RCC 7860 (cell line): ENCODE data around the gene STOM.
A peak's percentile ranks its signal among the peaks of the same experiment; 100 is the strongest.

Experiments
- DNase-seq: peaks from one replicate; pipeline ENCODE4 v3.0.0-alpha.2; 2015; ENCODE audit warnings: low spot score
- FAIRE-seq: peaks from 2 replicates; lab custom pipeline; 2012; peaks lifted over from hg19 to GRCh38; lab: Jason Lieb, UNC

STOM gene

DNA sequence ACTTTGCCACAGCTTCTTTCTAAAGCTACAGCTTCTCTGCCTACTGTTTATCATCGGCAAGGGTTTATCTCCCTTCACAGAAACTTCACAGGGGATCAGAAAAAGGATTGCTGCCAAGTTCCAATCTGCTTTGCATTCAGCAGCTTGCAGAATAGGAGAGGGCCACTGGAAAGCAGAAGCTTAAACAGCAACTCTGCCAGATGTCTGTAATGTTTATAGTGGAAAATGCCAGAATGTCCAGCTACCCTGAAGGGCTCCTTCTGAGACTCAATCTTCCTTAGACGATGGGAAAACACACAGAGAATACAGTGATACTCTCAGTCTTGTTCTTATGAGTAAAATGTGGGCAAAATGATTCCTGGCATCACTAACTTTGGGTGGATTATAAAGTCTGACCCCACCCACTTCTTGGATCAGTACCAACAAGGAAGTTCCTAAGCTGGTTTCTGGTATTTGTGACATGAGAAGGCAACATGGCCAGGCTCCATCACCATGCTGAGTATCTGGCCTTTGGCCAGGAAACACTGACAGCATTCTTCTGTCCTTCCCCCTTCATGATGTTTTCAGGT, 19.0 kb downstream of the STOM start:
- FAIRE-seq: peak; percentile 49
- DNase-seq: peak; percentile 54

DNA sequence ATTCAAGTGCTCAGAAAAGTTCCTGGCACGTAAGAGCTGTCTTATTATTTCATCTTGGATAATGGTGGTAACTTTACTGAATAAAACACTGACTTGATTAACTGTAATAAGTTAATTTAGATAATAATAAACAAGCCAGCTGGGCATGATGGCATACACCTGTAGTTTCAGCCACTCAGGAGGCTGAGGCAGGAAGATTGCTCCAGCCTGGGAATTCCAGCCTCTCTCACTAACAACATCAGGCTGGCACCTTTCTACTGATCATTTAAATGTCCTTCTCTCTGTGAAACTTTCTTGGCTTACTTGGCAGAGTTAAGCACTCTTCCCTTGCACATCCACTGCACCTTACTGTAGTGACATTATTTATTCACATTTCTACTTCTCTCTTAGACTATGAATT, 20.0 kb downstream of the STOM start:
- DNase-seq (no peak), FAIRE-seq (no peak)

DNA sequence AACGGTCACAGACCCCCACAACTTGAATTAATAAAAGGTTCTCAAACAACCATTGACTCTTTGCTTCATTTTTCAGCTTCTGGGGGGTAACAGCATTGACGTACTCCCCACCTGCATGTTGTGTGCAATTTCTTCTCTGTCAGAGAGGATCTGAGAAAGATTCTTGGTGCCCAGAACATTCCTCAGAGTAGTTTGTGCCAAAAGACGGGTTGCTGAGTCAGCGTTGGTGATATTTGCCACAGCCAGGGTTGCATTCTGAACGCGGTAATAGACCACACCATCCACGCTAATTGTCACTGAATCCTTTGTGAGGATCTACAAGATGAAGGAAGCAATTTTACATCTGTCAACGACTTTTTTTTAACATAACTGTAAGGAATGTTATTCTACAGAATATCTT, 21.0 kb downstream of the STOM start:
- FAIRE-seq: no peak
- no peak for DNase-seq

DNA sequence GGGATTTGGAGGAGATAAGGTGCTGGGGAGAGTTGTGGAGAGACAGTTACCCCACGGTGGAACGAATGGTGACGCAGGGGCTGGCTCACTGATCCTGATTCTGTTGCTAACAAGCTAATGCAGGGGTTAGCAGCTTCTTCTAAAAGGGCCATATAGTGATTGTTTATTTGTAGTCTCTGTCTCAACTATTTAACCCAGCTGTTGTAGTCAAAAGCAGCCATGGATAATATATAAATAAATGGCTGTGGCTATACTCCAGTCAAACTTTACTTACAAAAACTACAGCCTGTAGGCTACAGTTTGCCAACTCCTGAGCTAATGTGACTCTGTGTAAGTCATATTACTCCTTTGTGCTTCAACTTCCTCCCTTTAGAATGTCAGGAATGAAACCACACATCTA, 21.8 kb downstream of the STOM start:
- no peak for DNase-seq
- no peak for FAIRE-seq

DNA sequence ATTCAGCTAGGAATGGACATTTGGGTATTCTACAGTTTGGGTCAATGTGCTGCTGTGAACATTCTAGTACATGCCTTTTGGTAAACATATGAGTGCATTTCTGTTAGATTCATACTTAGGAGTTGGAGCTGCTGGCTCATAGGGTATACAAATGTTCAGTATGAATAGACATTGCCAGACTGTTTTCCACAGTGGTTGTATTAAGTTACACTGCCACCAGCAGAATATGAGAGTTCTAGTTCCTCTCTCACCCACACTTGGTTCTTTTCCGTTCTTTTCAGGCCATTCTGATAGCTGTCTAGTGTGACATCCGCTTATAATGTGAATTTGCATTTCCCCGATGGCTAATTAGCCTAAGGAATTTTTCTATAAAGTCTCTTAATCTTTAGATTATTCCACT, 25.0 kb downstream of the STOM start:
- FAIRE-seq (no peak), DNase-seq (no peak)

DNA sequence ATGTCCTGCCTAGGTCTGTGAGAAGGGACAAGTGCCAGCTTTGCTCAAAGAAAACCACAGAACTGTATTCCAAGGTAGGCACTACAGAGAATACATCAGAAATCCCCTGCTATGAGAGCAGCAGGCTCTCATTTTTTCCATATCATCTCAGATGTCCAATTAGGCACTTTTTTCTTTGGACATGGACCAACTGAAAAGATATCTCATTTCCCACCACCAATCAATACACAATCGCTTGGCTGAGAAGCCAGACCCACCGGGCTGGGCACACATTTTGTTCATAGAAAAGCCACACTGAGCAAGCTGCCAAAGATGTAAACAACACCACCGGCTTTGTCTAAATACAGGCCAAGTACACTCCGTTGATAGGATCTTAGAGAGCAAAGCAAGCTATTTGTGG, 25.9 kb downstream of the STOM start:
- FAIRE-seq (no peak), DNase-seq (no peak)

DNA sequence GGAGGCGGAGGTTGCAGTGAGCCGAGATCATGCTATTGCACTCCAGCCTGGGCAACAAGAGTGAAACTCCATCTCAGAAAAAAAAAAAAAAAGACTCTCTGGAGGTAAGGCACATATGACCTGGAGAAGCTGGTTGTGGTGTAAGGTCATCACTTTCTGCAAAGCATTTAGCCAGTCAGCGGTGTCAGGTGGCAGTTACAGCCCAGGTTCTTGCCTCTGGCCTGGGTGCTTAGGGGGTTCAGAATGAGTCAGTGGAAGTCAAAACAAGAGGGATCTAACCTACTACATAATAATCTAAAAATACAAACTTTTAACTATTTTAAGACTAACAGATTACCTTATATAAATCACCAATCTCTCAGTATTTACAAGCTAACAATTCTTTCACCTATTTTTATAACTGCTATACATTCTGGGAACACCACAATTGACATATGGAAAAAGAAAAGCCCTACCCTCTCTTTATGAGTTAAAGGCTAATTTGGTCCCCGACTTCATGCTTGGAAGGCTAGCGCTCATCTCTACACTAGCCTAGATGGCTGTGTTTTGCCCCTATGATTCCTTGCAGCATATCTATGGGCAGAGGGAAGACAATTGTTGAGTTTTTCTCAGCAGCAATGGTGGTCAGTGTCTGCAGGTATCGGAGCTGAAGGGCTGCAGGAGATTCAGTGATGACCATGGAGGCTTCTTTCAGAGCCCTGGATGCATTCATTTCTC, 29.2 kb downstream of the STOM start:
- FAIRE-seq (no peak), DNase-seq (no peak)

DNA sequence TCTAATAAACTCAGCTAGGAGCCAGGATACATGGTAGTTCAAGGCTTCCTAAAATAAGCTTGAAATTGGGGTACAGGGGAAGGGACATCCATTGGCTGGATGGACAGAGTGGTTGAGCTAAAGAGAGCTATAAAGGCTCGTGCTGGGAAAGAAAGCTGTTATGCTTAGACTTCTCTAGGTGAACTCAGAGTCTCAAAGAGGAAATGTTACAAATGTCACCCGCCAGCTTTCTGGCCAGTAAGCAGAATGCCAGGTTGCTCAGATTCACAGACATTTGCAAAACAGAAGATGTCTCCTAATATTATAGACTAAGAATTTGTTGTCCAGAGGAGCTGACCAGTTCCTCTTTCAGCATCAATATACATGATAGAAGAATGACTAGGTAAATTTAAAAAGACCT, 30.6 kb downstream of the STOM start:
- no peak for DNase-seq
- no peak for FAIRE-seq

DNA sequence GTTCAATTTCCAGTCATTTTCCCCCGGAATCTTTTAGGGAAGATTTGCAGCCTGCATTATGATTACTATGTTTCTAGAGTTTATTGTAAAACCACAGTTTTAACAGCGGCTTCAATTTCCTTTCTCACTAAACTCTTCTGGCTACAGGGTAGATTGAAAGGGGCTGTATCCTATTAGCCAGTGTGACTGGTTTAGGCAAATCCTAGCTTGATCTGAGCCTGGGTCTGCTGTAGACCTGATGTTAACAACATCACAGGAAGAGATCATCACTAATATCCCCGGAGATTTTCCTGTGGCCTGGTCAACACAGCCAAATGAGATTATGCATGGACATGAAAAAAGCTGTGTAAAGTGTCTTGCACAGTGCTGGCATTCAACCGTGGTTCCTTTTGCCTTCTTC, 33.4 kb downstream of the STOM start:
- DNase-seq: no peak
- no peak for FAIRE-seq

DNA sequence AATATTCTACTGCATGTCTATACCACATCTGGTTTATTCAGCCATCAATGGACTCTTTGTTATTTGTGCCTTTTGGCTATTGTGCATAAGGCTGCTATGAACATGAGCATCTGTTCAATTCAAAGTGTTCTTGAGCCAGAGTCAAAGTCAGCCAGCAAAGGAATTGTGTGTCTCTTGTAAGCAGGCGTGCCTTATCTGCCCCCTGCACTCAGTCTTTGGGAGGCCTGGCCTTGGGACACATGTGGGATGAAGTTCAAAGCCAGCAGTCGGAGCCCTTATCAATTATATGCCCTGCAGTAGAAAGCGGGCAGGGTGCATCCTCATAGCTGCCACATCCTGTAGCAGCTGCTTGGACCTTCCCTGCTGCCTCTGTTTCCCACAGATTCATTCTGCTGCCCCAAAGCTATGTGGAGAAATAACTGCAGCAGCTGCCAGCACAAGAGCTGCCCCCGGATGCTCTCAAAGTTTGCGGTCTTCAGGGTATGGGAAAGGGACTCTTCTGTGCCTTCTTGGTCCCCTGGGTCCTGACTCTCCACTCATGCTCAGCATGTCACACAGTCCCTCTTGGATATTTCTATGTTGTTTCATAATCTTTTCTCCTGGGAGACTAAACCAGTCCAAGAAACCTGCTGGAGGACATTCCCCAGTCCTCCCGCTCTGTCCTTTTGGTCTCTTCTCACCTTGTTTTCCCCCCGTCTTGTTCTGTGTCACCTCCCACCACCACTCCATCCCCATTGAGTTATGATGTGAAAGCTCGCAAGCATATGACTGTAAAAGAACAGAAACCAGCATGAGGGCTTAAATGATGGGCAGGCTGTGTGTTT, 35.9 kb downstream of the STOM start:
- DNase-seq: no peak
- FAIRE-seq: no peak

DNA sequence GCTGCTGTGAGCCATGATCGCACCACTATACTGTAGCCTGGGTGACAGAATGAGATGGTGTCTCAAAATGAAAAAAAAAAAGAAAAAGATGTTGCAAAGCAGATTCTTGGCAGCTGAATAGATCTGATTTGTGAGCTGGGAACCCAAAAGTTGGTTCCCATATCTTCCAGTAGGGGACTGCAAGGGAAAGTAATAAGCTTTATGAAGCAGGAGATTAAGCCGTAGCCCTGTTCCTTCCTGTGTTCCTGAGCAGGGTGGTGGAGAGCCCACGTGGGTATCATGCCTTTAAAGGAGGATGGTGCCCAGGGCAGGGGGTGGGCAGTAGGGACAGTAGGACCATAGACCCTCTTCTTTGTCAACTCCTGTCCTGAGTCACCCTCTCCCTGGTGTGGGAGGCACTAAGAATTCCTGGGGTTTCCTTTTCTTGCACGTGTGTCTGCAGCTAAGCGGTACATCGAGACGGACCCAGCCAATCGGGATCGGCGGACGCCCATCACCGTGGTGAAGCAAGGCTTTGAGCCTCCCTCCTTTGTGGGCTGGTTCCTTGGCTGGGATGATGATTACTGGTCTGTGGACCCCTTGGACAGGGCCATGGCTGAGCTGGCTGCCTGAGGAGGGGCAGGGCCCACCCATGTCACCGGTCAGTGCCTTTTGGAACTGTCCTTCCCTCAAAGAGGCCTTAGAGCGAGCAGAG, 37.9 kb downstream of the STOM start:
- no peak for FAIRE-seq

DNA sequence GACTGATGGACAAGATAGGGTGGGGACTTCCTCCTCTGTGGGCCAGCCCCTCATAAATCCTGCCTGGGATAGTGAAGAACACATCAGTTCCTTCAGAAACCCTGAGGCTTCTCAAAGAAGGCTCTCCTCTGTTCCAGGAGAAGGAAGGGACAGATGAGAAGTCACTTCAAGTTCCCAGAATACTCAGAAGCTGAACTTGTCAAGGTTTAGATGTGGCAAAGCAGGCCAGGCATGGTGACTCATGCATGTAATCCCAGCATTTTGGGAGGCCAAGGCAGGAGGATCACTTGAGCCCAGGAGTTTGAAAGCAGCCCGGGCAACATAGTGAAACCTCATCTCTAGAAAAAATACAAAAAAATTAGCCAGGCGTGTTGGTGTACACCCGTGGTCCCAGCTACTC, 38.5 kb downstream of the STOM start:
- FAIRE-seq: no peak

More for the DNA sequence above, 37.9 kb downstream of the STOM start:
- no peak for DNase-seq

DNA sequence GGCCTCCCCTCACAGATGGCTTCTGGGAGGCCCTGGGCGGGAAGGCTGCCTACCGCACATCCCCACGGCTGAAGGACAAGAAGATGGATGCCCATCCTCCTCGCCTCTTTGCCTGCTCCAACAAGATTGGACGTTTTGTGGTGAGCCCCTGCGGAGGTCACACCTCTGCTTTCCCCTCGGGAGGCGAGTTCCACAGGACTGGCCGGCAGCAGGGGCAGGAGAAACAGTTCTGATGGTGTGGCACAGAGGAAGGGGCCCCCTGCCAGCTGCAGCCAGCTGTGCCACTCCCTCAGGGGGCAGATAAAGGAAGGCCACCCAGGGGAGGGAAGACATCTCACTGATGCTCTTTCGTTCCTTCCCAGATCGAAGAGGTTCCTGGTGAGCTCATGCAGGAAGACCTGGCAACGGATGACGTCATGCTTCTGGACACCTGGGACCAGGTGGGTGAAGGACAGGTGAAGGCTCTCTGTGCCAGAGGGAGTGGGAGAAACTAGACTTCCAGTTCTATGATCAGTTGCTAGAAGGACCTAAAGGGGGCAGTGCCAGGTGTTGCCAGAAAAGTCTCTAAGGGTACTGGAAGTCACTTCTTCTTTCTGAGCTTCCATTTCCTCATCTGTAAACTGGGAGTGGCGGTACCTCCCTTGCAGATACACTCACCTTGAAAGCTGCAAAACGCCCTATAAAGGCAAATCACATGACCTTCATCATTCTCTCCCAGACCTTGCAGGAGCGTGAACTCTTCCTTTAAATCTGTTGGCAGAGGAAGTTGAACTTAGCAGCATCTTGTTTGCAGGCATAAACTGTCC, 41.0 kb downstream of the STOM start:
- no peak for FAIRE-seq
- no peak for DNase-seq

More for the DNA sequence above, 38.5 kb downstream of the STOM start:
- no peak for DNase-seq

DNA sequence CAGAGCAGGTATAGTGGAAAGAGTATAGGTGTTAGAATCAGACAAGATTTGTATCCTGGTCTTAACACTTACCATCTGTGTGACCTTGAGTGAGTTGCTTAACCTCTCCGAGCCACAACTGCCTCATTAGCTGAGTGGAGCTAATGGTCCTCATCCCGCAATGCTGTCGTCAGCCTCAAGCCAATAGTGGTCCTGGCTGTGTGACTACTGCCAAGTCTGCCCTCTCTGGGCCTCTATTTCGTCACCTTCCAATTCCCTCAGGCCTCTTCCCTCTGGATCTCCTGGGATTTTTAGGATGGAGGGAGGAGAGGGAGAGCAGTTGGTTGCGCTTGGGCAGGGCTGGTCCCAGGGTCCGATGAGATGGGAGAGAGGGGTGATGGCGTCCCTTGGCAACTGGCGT, 41.6 kb downstream of the STOM start:
- no peak for DNase-seq
- no peak for FAIRE-seq

DNA sequence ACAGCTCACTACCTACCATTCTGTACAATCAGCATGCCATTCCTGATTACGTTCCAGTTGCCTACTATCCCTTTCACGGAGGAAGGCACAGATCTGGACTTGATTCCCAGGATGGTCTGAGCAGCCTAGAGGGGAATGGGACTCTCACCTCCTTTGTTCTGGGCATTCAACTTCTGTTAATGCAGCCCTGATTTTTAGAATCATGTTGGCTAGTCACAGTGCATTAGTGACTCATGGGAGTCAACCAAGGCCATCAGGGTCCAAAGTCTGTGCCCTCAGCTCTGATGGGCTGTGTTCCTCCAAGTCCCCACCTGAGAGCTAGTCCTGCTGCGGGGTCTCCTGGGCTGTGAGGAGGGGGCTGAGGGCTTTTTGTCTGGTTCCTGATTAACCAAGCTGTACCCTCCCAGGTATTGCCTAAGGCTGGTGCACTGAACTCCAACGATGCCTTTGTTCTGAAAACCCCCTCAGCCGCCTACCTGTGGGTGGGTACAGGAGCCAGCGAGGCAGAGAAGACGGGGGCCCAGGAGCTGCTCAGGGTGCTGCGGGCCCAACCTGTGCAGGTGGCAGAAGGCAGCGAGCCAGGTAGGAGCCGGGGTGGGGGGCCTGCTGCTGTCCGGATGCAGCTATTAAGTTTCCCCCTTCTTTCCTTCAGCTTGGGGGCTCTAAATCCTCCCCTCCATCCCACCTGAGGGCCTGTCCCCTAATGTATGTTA, 43.0 kb downstream of the STOM start:
- no peak for DNase-seq
- FAIRE-seq: no peak

DNA sequence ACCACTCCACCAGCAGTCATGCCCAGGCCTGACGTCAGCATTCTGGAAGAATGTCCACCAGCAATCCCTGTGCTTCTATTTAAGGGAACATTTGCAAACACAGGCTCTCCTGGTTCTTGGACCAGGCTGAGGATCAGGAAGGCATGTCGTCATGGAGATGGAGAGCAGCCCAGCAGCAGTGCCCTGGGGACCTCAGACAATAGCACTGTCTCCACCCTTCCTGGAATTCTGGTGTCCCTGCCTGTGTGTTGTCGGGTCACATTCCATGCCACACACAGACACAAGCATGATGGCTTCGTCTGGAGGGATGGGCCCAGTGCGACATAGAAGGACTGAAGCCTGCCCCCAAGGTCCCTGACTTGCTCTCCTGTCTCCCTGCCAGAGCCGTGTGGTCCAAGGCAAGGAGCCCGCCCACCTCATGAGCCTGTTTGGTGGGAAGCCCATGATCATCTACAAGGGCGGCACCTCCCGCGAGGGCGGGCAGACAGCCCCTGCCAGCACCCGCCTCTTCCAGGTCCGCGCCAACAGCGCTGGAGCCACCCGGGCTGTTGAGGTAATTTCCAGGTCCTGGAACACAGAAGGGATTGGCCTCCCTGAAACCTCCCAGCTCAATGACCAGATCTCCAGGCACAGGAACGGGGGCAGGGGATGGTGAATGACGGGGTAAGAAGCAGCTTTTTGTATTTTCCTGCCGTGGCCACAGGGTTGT, 43.8 kb downstream of the STOM start:
- FAIRE-seq (no peak), DNase-seq (no peak)

DNA sequence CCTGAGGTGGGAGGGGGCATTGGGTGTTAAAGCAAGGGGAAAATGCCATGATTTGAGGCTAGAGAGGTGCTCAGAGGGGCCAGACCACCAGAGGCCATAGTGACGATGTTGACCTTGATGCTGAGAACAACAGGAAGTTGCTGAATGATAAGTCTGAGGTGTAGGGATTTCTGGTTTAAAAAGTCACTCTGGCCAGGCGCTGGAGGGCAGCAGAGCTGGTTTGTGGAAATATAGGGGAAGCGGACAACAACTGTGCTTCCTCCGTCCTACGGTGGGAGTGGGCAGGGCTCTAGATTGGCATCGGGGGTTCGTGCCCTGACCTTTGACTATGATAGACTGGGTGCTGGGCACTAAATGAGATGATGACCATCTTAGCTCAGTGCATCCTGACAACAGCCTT, 44.7 kb downstream of the STOM start:
- DNase-seq: no peak
- no peak for FAIRE-seq

DNA sequence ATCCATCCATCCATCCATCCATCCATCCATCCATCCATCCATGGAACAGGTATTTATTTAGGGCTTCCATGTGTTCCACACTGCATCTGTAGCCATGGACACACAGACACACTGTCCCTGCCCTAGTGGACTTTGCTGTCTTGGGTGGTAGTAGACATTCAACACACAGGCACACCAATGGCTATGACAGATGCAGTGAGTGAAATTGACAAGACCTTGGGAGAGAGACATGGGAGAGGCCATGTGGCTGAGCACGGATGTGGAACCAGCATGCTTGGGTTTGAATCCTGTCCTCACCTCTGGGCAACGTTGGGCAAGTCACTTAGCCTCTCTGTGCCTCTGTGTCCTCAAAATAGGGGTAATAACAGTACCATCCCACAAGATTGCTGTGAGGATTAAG, 45.3 kb downstream of the STOM start:
- FAIRE-seq (no peak), DNase-seq (no peak)

DNA sequence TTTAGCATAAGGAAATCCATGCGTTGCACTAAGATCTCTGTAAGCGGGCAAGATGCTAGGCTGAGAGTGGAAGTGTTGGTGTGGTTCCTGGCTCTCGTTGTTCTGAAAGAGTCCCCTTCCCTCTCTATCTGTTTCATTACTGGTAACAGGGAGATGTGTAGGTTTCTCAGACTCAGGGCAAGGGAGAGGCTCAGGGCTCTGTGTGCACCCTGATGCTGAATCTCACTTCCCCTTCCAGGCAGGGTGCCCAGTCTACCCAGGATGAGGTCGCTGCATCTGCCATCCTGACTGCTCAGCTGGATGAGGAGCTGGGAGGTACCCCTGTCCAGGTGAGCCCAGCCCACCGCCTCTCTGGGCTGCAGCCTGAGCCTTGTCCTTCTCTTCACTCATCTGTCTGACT, 45.7 kb downstream of the STOM start:
- no peak for DNase-seq
- no peak for FAIRE-seq
